KOPT-K1 (cell line): ENCODE data around the gene CNGB1.
"Not testable (repeated sequence)": the region's sequence is repeated elsewhere in the genome, so short reads cannot be mapped to it uniquely, and the experiment has no call there.

Experiments used
- H3K27ac ChIP-seq: fragments of 200-600 bp; sonication (generic); 2 replicates; pipeline ENCODE4 v1.5.1; 2016; ENCODE audit warnings: antibody characterized with exemption, mild to moderate bottlenecking, low read depth, low read length; ENCODE audit not compliant: poor library complexity, severe bottlenecking
- H3K36me3 ChIP-seq: fragments of 200-600 bp; sonication (generic); 2 replicates; pipeline ENCODE4 v1.5.1; 2017; ENCODE audit warnings: antibody characterized with exemption, mild to moderate bottlenecking, low read length, moderate library complexity; ENCODE audit not compliant: insufficient read depth
- H3K9me3 ChIP-seq: fragments of 200-600 bp; sonication (generic); 2 replicates; pipeline ENCODE4 v1.5.1; 2017; ENCODE audit warnings: antibody characterized with exemption, low read length, mild to moderate bottlenecking; ENCODE audit not compliant: insufficient read depth, poor library complexity, severe bottlenecking

The CNGB1 gene

GRCh38 chr16:57943381-57943780 lies 27.5 kb downstream of the CNGB1 start:
- not testable (repeated sequence) for H3K9me3 ChIP-seq, H3K27ac ChIP-seq, H3K36me3 ChIP-seq

DNA sequence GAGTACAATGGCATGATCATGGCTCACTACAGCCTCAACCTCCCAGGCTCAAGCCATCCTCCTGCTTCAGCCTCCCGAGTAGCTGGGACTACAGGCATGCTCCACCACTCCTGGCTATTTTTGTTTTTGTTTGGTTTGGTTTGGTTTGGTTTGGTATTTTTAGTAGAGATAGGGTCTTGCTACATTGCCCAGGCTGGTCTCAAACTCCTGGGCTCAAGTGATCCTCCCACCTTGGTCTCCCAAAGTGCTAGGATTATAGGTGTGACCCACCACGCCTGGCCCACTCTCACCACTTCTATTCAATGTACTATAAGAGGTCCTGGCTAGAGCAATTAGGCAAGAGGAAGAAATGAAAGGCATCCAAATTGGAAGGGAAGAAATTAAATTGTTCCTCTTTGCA lies 29.0 kb downstream of the CNGB1 start:
- H3K9me3 ChIP-seq, H3K36me3 ChIP-seq, H3K27ac ChIP-seq: not testable (repeated sequence)

DNA sequence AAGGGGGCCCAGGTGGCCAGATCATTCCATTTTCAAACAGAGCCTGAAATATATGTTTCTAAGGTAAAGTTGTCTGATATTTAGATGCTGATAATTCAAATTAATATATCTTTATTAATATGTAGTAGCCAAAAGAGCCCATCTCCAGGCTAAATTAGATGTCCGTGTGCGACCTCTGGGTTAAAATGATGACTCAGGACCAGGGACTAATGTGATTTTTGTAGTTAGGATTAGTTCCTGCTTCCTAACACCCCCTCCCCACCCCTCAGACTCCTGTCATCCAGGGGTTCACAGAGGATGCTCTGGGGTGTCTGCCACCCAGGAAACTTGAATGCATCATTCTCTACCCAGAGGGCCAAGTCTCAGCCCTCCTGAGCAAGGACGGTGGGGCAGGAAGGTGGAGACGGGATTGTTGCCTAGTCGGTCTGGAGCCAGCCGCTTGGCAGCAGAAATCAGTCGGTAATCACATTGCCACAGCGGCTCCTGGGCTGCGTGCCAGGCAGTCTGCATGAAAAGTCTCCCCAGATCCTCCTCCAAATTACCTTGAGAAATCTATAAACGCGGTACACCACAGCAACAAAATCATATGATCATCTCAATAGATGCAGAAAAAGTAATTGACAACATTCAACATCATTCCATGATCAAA lies 29.8 kb downstream of the CNGB1 start:
- H3K9me3 ChIP-seq, result no peaks in the 10 kb centered on the region
- H3K36me3 ChIP-seq, result no peaks in the 10 kb centered on the region
- H3K27ac ChIP-seq, result no peak overlapping the region

DNA sequence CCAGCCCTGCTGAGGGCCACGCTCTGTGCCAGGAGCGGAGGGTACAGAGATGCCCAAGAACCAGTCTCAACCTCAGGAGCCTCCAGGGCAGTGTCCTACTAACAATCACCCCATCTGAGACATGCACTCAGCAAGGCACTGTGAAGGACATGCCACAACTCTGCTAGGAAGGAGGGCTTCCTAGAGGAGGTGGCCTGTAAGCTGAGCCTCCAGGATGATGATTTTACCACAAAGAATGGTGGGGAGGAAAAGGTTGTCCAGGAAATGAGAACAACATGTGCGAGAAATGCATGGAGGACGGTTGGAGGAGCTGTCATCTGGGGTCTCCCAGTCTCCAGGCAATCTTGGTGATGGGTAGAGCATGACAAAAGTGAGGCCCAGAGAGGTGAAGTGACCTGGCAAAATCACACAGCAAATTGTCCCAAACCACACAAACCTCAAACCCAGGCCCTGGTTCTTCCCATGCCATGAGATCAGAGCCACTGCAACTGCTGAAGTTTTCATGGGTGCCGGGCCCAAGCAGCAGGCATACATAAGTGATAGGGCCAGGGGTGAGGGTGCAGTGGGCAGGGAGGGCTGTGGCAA lies 30.5 kb downstream of the CNGB1 start:
- Histone ChIP-seq H3K9me3 (no peaks in the 10 kb centered on the region), H3K27ac (no peak overlapping the region), H3K36me3 (no peaks in the 10 kb centered on the region)

DNA sequence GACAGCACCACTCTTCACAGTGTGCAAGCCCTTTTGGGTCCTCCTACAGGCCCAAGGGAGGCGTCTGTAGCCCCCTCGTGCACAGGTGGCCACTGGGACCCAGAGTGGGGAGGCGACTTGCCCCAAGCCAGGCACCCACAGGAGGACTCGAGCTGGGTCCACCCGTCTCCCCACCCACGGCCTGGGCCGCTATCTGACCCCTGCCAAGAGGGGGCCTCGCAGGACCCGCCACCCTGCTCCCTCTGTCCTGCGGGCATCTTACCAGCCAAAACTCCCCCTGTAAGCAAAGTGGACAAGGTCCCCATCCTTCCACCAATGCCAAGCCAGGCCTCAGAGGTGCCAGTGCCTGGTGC lies 31.1 kb downstream of the CNGB1 start:
- H3K36me3 ChIP-seq, result no peaks in the 10 kb centered on the region
- no peaks in the 10 kb centered on the region for H3K9me3 ChIP-seq
- no peak overlapping the region for H3K27ac ChIP-seq

- Histone ChIP-seq H3K27ac (no peak overlapping the region), H3K36me3 (no peaks in the 10 kb centered on the region), H3K9me3 (no peaks in the 10 kb centered on the region)
Observed at GRCh38 chr16:57938936-57939871, 31.7 kb downstream of the CNGB1 start.

DNA sequence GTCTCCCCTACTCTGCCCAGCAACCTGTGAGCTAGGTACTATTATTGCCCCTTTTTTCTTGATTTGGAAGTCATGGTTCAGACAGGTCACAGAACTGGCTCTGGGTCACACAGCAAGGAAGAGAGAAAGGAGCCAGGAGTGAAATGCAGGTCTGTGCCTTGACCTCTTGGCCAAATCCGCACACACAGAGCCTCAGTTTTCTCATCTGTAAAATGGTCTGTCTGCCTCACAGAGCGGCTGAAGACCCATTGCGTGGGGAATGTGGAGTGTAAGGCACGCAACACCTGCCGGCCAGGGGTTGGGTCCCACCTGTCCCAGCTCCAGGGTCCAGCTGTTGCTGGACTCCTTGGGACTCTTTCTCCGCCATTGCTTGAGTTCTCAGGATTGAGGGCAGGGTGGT lies 32.4 kb downstream of the CNGB1 start:
- no peak overlapping the region for H3K27ac ChIP-seq
- H3K9me3 ChIP-seq, result no peaks in the 10 kb centered on the region
- H3K36me3 ChIP-seq, result no peaks in the 10 kb centered on the region

DNA sequence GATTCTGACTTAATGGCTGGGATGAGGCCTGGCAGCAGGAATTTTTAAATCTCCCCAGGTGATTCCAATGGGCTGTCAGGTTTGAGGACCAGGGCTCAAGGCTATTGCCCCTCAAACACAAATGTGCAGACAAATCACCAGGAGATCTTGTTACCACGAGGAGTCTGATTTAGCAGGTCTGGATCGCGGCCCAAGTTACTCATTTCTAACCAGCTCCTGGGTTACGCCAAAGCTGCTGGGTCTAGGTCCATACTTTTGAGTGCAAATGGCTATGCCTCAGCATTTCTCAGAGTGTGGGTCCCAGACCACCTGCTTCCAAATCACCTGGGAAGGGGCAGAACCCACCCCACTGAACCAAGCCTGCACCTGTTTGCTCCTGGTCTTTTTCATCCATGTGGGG lies 33.1 kb downstream of the CNGB1 start:
- no peak overlapping the region for H3K27ac ChIP-seq
- H3K36me3 ChIP-seq, result no peaks in the 10 kb centered on the region
- no peaks in the 10 kb centered on the region for H3K9me3 ChIP-seq

GRCh38 chr16:57935904-57936303 lies 35.0 kb downstream of the CNGB1 start:
- Histone ChIP-seq H3K27ac (no peak overlapping the region), H3K36me3 (no peaks in the 10 kb centered on the region), H3K9me3 (no peaks in the 10 kb centered on the region)

GRCh38 chr16:57930533-57930932 lies 40.4 kb downstream of the CNGB1 start:
- no peaks in the 10 kb centered on the region for H3K36me3 ChIP-seq
- H3K9me3 ChIP-seq, result no peaks in the 10 kb centered on the region
- no peak overlapping the region for H3K27ac ChIP-seq

GRCh38 chr16:57929250-57929649 lies 41.7 kb downstream of the CNGB1 start:
- H3K9me3 ChIP-seq, result no peaks in the 10 kb centered on the region
- no peaks in the 10 kb centered on the region for H3K36me3 ChIP-seq
- H3K27ac ChIP-seq, result no peak overlapping the region

- Histone ChIP-seq H3K36me3 (no peaks in the 10 kb centered on the region), H3K9me3 (no peaks in the 10 kb centered on the region), H3K27ac (no peak overlapping the region)
Observed at GRCh38 chr16:57926041-57926440, 44.9 kb downstream of the CNGB1 start.

- H3K27ac ChIP-seq, result no peak overlapping the region
- H3K9me3 ChIP-seq, result no peaks in the 10 kb centered on the region
- no peaks in the 10 kb centered on the region for H3K36me3 ChIP-seq
Observed at GRCh38 chr16:57925310-57925709, 45.6 kb downstream of the CNGB1 start.

- H3K36me3 ChIP-seq, result no peaks in the 10 kb centered on the region
Observed at GRCh38 chr16:57924514-57924913, 46.4 kb downstream of the CNGB1 start.

GRCh38 chr16:57923841-57924240 lies 47.1 kb downstream of the CNGB1 start:
- no peaks in the 10 kb centered on the region for H3K9me3 ChIP-seq
- no peaks in the 10 kb centered on the region for H3K36me3 ChIP-seq
- H3K27ac ChIP-seq, result no peak overlapping the region

More at GRCh38 chr16:57924514-57924913, 46.4 kb downstream of the CNGB1 start:
- Histone ChIP-seq H3K27ac (no peak overlapping the region), H3K9me3 (no peaks in the 10 kb centered on the region)
